ENCODE results near the gene LTB4R2. TPM values are rescaled to one million over a fixed set of nuclear protein-coding genes. Genes with fewer than 3 reads are reported as not detected.

Gene LTB4R2
- total and polyA plus RNA-seq, 2 of the 8 experiments (the other 6 are each of a cell fraction or from before 2014, with no cell fraction given) = 5.3 to 6.7 TPM

- FAIRE-seq (no peak), DNase-seq (ENCODE audit: low read depth in 1 of 2, low spot score in 2 of 2) (no peak)
- TF ChIP-seq EZH2 (IDR thresholded peaks at IDR 0.05; ENCODE audit: low read depth, low read length, severe bottlenecking) = no peak
- TF ChIP-seq RNF2 (IDR thresholded peaks at IDR 0.05; ENCODE audit: borderline replicate concordance, low read depth, low read length, missing control alignments, poor library complexity, severe bottlenecking) = no peak
- no peak for TF ChIP-seq RAD21 (IDR thresholded peaks at IDR 0.05 in 1 of 2, conservative IDR thresholded peaks at IDR 0.05 in 1 of 2; ENCODE audit: low read depth in 2 of 2, low read length in 2 of 2)
- no peak for TF ChIP-seq CREB1 (IDR thresholded peaks at IDR 0.05)
- no peak for TF ChIP-seq POLR2AphosphoS5 (IDR thresholded peaks at IDR 0.05; ENCODE audit: low read depth, low read length)
- no peak for TF ChIP-seq GABPA (IDR thresholded peaks at IDR 0.05; ENCODE audit: borderline replicate concordance, insufficient read depth, low read length)
- no peak for TF ChIP-seq NRF1 (IDR thresholded peaks at IDR 0.05; ENCODE audit: low read depth, low read length)
- no peak for TF ChIP-seq SP2 (IDR thresholded peaks at IDR 0.05; ENCODE audit: low read length)
- TF ChIP-seq SIRT6 (IDR thresholded peaks at IDR 0.05; ENCODE audit: low read length) = no peak
- no peak for TF ChIP-seq EGR1 (IDR thresholded peaks at IDR 0.05; ENCODE audit: borderline replicate concordance, low read depth, low read length)
- no peak for TF ChIP-seq POLR2A (IDR thresholded peaks at IDR 0.05; ENCODE audit: control extremely low read depth in 1 of 2, low read depth in 2 of 2, low read length in 2 of 2)
- TF ChIP-seq MAX (IDR thresholded peaks at IDR 0.05) = no peak
- no peak for TF ChIP-seq SP4 (IDR thresholded peaks at IDR 0.05; ENCODE audit: low read length)
These were observed 18.4 kb upstream of the LTB4R2 start for GRCh38 chr14:24291446-24292117.

More at GRCh38 chr14:24291446-24292117, 18.4 kb upstream of the LTB4R2 start:
- H3K23ac ChIP-seq (ENCODE audit: insufficient read length) = no peak overlapping the region
- peaks cover 2 to 4% of the 10 kb centered on the region in 2 experiments for H4K20me1 ChIP-seq (replicated peaks in 1 of 2; ENCODE audit: control insufficient read depth in 1 of 2, insufficient read depth in 2 of 2, low read length in 2 of 2)
- no peak overlapping the region for H3K14ac ChIP-seq (ENCODE audit: insufficient read length)
- no peaks in the 10 kb centered on the region for H3K27me3 ChIP-seq (replicated peaks in 1 of 4; ENCODE audit: control insufficient read depth in 3 of 4, extremely low read depth in 1 of 4, insufficient read depth in 3 of 4, low read length in 3 of 4)
- H3K4ac ChIP-seq (replicated peaks; ENCODE audit: insufficient read length, low read depth, low read length) = no peak overlapping the region
- H4K8ac ChIP-seq (ENCODE audit: extremely low read depth, insufficient read depth, low read length) = no peak overlapping the region; the same call in 1 of the 2 replicates
- no peak overlapping the region for H2BK120ac ChIP-seq (replicated peaks; ENCODE audit: low read depth, low read length)
- no peaks in the 10 kb centered on the region for H3K9me3 ChIP-seq (ENCODE audit: insufficient read depth in 2 of 2, low read depth in 1 of 2, low read length in 1 of 2)
- H3K36me3 ChIP-seq (ENCODE audit: control insufficient read depth in 2 of 4, insufficient read depth in 4 of 4, low read length in 3 of 4) = peaks cover 2 to 12% (median 7%) of the 10 kb centered on the region in 4 experiments; a peak in 4 of 8 replicates
- no peak overlapping the region for H4K5ac ChIP-seq (ENCODE audit: insufficient read length, low read depth, low read length)
- POLR2A ChIA-PET (ENCODE audit: partially characterized antibody) = interaction anchor here (1.0 to 2.1 kb wide), 10 partner anchors 8 to 49 kb away, joined by 3 to 13 read pairs (median 4); partner anchors contain the start of genes DHRS1, NOP9, RABGGTA and TINF2
- no peak overlapping the region for H2AFZ ChIP-seq (ENCODE audit: low read length)
- no peak overlapping the region for H3K18ac ChIP-seq (ENCODE audit: extremely low read depth, low read length)
- H2BK12ac ChIP-seq (ENCODE audit: low read depth, low read length) = no peak overlapping the region
- no peak overlapping the region for H3K9ac ChIP-seq (replicated peaks in 1 of 4; ENCODE audit: extremely low read depth in 1 of 4, low read depth in 3 of 4, low read length in 3 of 4)
- no peaks in the 10 kb centered on the region for H3K79me1 ChIP-seq (ENCODE audit: low read depth, low read length)
- H3K4me1 ChIP-seq (replicated peaks in 1 of 4; ENCODE audit: control insufficient read depth in 3 of 4, insufficient read depth in 4 of 4, low read length in 3 of 4) = no peaks in the 10 kb centered on the region
- H3K27ac ChIP-seq (ENCODE audit: low read depth, low read length) = no peak overlapping the region
- CTCF ChIA-PET (ENCODE audit: partially characterized antibody) = interaction anchor here (0.8 to 5.5 kb wide), 7 partner anchors 10 to 86 kb away, joined by 3 to 51 read pairs (median 35); partner anchors contain the start of genes CIDEB, RABGGTA, TINF2 and TSSK4
- 78% methylated on average over 3 of the region's 3 CpGs; no CpG with 5 or more reads in 1 of the 2 experiments for WGBS, 2 experiments (ENCODE audit: extremely low coverage in 1 of 2, insufficient coverage in 1 of 2, insufficient read length in 1 of 2, insufficient replicate concordance in 2 of 2, low coverage in 1 of 2, low lambda C conversion rate in 2 of 2, missing lambda C conversion rate in 1 of 2)
- H3K4me3 ChIP-seq (ENCODE audit: extremely low read depth in 1 of 4, insufficient read depth in 2 of 4, low read depth in 3 of 4, low read length in 4 of 4) = no peak overlapping the region
- no peak overlapping the region for H3K56ac ChIP-seq (replicated peaks; ENCODE audit: insufficient read length, low read depth, low read length)
- H2BK5ac ChIP-seq (ENCODE audit: low read depth, low read length) = no peak overlapping the region
- no peak overlapping the region for H3K4me2 ChIP-seq (ENCODE audit: insufficient read depth in 1 of 2, low read depth in 2 of 2, low read length in 2 of 2)
- H4K91ac ChIP-seq (replicated peaks; ENCODE audit: insufficient read length, low read length) = no peak overlapping the region
- no peak overlapping the region for H2AK5ac ChIP-seq (ENCODE audit: low read depth, low read length)
- no peaks in the 10 kb centered on the region for H3K23me2 ChIP-seq (ENCODE audit: low read depth, low read length)
- H3K79me2 ChIP-seq (ENCODE audit: control insufficient read depth in 1 of 2, insufficient read depth in 2 of 2, low read length in 2 of 2) = no peaks in the 10 kb centered on the region
- no peak overlapping the region for H2BK15ac ChIP-seq (ENCODE audit: low read length)
- H2BK20ac ChIP-seq (ENCODE audit: low read length) = no peak overlapping the region
